ENCODE results near the gene KLF6. TPM values are rescaled to one million over a fixed set of nuclear protein-coding genes. Genes with fewer than 3 reads are reported as not detected.

KLF6 gene
- total RNA-seq = 146 and 148 TPM in 2 replicates

DNA sequence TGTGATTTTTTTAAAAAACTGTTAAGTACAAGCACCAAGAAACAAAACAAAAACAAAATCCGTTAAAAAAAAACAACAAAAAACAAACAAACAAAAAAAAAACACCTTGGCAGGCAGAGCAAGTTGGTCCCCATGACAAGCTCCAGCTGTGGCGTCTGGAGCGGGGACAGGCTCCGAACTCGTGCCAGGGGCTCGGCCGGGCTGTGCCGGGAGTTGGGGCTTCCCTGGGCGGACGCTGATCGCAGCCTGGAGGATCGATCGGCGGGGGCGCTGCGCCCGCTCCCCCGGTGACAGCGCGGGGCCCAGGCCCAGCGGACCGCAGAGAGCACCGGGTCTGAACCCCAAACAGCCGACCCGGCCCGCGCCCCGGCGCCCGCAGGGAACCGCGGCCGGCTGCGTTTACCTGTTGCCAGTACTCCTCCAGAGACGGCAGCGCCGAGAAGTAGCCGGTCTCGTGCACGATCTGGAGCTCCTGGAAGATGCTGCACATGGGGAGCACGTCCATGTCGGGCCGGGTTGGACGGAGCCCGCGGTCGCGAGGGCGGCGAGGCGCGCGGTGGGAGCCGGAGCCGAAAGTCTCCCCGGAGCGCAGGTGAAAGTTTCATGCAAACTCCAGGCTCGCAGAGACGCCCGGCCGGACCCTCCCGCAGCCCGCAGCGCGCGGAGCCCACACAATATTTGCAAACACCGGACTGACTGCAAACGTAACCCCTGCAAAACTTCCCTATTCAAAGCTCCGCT lies at the start of gene KLF6:
Gene KLF6, minus strand, starts transcription at position 700 of the 741 bp plus-strand sequence. Its CDS starts 195 bp downstream, at position 505.

All from thoracic aorta endothelial cell (primary cell).